ENCODE results near the gene LINC01488.

- TF ChIP-seq CTCF (conservative IDR thresholded peaks at IDR 0.05; ENCODE audit: low read depth in 2 of 2), result no peak
- TF ChIP-seq EZH2 (IDR thresholded peaks at IDR 0.05; ENCODE audit: low read depth, unreplicated experiment), result no peak
- TF ChIP-seq, protein P1, sequence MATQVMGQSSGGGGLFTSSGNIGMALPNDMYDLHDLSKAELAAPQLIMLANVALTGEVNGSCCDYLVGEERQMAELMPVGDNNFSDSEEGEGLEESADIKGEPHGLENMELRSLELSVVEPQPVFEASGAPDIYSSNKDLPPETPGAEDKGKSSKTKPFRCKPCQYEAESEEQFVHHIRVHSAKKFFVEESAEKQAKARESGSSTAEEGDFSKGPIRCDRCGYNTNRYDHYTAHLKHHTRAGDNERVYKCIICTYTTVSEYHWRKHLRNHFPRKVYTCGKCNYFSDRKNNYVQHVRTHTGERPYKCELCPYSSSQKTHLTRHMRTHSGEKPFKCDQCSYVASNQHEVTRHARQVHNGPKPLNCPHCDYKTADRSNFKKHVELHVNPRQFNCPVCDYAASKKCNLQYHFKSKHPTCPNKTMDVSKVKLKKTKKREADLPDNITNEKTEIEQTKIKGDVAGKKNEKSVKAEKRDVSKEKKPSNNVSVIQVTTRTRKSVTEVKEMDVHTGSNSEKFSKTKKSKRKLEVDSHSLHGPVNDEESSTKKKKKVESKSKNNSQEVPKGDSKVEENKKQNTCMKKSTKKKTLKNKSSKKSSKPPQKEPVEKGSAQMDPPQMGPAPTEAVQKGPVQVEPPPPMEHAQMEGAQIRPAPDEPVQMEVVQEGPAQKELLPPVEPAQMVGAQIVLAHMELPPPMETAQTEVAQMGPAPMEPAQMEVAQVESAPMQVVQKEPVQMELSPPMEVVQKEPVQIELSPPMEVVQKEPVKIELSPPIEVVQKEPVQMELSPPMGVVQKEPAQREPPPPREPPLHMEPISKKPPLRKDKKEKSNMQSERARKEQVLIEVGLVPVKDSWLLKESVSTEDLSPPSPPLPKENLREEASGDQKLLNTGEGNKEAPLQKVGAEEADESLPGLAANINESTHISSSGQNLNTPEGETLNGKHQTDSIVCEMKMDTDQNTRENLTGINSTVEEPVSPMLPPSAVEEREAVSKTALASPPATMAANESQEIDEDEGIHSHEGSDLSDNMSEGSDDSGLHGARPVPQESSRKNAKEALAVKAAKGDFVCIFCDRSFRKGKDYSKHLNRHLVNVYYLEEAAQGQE (IDR thresholded peaks at IDR 0.05; ENCODE audit: unreplicated experiment), result no peak
- TF ChIP-seq POLR2AphosphoS5 (IDR thresholded peaks at IDR 0.05; ENCODE audit: low read depth), result no peak
- no peak for TF ChIP-seq CREB1 (CRISPR knock-in tag; IDR thresholded peaks at IDR 0.05; ENCODE audit: low read depth)
- no peak for TF ChIP-seq EZH2phosphoT487 (IDR thresholded peaks at IDR 0.05; ENCODE audit: unreplicated experiment)
- TF ChIP-seq JUNB (IDR thresholded peaks at IDR 0.05; ENCODE audit: unreplicated experiment), result no peak
- no peak for TF ChIP-seq ETS1 (IDR thresholded peaks at IDR 0.05)
- no peak for TF ChIP-seq NANOG (IDR thresholded peaks at IDR 0.05; ENCODE audit: borderline replicate concordance)
- TF ChIP-seq STAT1 (IDR thresholded peaks at IDR 0.05; ENCODE audit: unreplicated experiment), result no peak
- TF ChIP-seq ZNF331 (CRISPR knock-in tag; IDR thresholded peaks at IDR 0.05; ENCODE audit: low read depth), result no peak
Measured at GRCh38 chr11:69486056-69486772, 4.8 kb downstream of the LINC01488 start.
